HG03139 (cell line): ENCODE measurements around the gene LSM14B.

Experiments used
- ATAC-seq: cut with Tn5 transposase; IDR thresholded peaks from one replicate; pipeline ENCODE4 v1.9.1; 2021; ENCODE audit not compliant: unreplicated experiment

Gene LSM14B

GRCh38 chr20:62162765-62163484 is 40.6 kb downstream of the LSM14B start:
- no peak for ATAC-seq

DNA sequence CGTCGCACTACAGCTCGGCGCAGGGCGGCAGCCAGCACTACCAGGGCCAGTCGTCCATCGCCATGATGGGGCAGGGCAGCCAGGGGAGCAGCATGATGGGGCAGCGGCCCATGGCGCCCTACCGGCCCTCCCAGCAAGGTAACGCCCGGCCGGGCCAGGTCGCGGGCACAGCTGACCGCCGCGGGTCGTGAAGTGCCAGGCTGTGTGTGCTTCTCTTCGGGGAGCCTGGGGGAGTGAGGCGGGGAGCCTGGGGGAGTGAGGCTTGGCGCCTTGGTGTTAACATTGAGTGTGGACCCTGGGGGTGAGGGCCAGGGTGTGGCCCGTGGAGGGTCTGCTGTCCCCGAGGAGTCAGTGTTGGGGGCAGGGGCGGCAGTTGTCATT is 41.2 kb downstream of the LSM14B start:
- ATAC-seq, result no peak

DNA sequence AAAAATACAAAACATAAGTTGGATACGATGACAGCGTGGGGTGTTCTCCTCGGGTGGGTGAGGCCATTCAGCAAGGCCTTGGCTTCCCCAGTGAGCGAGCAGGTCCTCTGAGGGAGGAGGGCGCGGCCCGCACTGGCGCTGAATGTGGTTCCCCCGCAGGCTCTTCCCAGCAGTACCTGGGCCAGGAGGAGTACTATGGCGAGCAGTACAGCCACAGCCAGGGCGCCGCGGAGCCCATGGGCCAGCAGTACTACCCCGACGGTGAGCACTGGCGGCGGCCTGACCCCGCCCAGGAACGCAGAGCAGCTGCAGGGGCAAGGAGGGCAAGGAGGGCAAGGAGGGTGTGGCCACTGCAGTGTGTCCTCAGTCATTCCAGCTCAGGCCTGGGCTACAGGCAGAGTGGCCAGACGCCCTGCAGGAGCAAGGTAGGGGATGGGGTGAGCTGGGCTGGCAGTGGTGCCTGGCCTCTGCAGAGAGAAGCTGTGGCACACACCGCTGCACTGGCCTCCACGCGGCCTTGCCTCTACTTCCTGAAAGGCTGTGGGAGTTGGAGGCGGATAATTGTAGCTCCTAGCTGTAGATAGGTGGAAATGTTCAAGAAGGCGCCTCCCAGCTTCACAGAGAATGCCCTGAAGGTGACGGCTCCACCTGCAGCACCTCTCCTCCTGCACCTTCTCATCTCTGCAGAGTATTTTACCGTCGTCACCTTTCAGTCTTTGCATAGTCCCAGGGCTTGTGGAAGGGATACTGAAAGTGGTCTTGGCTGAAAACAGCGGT is 41.9 kb downstream of the LSM14B start:
- ATAC-seq, result no peak

DNA sequence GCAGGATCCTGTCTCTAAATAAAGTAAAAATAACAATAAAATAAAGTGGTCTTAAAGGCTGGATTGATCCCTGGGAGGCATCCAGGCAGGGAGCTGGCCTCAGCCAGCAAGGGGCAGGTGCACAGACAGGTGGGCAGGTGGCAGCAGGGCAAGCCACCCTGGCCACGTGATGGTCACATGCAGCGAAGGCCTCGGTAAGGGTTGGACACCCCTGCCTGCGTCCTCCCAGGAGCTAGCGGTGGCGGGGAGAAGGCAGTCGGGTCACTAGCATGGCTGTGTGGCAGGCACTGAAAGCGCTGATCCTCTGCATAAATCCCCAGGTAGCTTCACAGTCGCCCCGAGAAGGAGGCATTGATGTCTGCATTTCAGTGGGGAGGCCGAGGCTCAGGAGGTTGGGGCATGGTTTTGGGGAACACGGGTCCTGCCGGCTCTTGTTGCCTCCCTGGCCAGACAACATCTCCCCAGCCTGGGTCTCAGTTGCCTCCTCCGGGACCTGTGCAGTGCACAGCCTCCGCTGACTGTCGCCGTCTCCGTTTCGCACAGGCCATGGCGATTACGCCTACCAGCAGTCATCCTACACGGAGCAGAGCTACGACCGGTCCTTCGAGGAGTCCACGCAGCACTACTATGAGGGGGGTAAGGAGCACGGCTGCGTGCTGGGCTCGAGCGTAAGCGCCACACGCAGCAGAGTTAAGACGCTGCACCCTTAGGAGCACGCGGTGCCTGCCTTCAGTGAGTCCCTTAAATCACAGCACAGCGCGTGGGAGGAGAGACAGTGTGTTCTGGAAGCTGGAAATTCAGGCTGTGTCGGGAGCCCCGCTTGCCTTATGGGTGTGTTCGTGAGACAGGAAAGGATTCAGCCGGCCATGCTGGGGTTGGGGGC is 42.8 kb downstream of the LSM14B start:
- no peak for ATAC-seq

- ATAC-seq, result no peak
Measured at GRCh38 chr20:62165762-62166399, 43.6 kb downstream of the LSM14B start.

DNA sequence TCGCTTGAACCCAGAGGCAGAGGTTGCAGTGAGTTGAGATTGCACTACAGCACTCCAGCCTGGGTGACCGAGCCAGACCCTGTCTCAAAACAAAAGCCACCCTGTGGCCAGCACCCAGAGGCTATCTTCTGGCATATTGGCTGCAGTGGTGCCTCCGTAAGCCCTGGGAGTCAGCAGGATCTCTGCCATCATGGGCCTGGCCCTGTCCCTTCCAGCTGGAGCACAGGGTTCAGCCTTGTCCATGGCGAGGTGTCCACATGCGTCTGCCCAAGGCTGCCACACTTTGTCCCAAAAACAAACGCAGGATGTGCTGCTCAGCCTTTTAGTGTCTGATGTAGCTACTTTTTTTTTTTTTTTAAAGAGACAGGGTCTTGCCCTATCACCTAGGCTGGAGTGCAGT is 45.2 kb downstream of the LSM14B start:
- ATAC-seq, result no peak

DNA sequence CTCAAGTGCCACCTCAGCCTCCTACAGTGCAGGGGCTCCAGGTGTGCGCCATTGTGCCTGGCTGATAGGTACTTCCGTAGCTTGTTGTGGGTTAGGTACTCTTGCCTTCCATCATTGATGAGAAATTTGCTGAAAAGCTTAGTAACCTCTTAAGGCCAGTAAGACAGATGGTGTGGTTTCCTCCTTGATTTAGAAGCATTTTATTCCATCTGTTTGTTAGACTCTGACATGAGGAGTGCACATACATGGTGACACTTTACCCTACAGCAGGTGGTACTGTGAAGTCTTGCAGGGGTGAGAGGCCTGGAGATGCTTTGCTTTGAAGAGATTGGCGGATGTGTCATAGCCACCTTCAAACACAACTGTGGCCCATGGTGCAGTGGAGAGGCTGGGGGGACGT is 45.8 kb downstream of the LSM14B start:
- no peak for ATAC-seq

GRCh38 chr20:62168890-62169435 is 46.7 kb downstream of the LSM14B start:
- ATAC-seq, result no peak

DNA sequence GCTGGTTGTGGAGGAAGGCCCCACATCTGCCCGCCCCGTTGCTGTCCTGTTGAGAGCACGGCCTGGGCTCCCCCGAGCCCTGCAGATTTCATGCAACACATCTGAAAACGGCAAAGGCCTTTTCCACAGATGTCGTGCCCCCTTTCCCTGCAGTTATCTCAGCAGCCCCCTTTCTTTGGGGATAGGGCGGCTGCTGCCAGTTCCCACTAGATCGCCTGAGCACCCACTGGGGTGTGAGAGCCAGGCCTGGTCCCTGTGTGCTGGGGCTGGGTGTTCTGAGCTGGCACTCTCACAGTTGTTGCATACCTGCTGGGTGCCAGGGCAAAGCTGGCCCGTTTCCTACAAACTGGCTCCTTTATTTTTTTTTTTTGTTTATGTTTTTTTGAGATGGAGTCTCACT is 48.3 kb downstream of the LSM14B start:
- no peak for ATAC-seq

- no peak for ATAC-seq
Measured at GRCh38 chr20:62171245-62171644, 49.0 kb downstream of the LSM14B start.

DNA sequence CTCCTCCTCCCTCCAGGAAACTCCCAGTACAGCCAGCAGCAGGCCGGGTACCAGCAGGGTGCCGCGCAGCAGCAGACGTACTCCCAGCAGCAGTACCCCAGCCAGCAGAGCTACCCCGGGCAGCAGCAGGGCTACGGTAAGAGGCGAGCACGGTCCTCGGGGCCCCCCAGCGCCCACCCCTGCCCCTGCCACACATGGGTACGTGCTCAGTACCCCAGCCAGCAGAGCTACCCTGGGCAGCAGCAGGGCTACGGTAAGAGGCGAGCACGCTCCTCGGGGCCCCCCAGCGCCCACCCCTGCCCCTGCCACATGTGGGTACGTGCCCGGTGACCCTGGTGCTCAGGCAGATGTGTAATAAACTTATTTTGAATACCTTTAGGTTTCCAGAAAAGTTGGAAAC is 50.4 kb downstream of the LSM14B start:
- ATAC-seq, result no peak

GRCh38 chr20:62174021-62174804 is 51.9 kb downstream of the LSM14B start:
- ATAC-seq, result no peak

DNA sequence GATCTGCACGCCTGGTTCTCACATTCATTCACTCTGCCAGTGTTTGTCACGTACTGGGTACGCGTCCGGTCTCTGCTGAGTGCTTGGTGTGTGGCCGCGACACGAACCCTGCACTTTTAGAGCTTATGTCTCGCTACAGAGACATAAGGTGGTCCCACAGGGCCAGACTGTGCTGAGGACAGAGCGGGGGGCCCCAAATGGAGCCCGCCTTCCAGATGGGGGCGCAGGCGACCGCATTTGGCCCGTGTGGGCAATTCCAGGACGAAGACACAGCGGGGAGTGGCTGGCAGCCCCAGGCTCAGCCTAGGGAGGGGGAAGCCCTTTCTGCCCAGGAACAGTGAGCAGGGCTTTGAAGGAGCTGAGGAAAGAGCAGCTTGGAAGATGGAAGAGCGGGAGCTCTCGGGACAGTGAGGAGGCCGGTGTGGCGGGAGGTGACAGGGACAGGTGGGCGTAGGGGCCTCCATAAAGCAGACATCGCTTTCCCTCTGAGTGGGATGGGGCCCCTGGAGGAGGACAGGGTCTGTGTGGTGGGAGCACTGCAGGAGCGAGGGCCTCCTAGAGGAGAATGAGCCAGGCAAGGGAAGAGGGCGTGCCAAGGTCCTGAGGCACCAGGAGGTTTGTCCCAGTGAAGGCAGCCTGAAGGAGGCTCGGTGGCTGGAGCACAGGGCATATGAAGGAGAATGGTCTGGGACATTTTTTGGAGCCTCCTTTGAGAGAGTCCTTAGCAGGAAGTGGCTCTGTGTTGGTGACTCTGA is 52.8 kb downstream of the LSM14B start:
- ATAC-seq, result no peak

DNA sequence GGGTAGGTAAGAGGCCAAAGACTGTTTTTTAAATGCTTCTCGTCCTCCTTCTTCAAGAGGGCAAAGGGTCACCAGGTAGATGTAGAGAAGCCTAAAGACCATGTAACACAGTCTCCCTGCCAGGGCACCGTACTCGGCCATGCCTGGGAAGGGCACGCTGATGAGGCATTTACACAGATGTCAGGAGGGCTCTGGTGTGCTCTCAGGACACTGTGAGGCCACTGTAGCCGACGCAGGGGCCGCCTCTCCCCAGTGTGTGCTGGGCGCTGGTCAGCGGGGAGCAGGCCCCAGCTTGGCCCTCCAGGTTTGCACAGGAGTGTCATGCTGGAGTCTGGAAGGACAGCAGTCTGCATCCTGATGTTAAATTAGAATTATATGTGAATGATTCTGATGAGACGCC is 53.4 kb downstream of the LSM14B start:
- ATAC-seq, result no peak

GRCh38 chr20:62176866-62177265 is 54.6 kb downstream of the LSM14B start:
- ATAC-seq, result no peak

- no peak for ATAC-seq
Measured at GRCh38 chr20:62177307-62177706, 55.0 kb downstream of the LSM14B start.

- ATAC-seq, result no peak
Measured at GRCh38 chr20:62178316-62179161, 56.3 kb downstream of the LSM14B start.

DNA sequence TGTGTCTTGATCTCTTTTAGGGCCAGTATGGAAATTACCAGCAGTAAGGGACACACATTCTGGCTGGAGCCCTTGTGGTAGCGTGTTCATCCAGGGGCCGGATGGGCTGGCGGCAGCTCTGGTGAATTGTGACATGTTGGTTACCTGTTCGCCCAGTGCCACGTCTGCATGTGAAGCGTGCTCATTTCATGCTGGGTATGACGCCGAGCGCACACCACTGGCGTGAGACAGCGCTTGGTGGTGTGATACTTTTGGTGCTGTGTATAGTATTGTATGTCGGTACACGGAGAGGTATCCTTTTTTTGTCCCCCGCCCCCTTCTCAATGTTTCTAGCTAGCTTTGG is 56.9 kb downstream of the LSM14B start:
- ATAC-seq, result no peak

DNA sequence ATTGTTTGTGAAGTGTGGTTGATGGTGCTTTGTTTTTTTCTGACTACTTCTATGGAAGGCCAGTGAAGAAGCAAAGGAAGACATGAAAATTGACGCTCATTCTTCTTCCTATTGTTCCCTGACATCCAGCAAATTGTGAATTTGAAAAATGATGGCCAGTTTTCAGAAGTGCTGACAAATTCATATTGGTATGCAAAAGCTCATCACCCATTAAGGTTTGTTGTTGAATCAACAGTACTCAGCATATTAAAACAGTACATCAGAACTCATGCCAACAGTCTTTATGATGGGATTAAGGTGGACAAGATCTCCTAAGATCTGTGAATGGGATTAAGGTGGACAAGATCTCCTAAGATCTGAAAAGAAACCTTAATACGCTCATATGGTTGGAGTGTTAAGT is 59.5 kb downstream of the LSM14B start:
- no peak for ATAC-seq
